ENCODE results near the gene ABHD16A. TPM values are rescaled to one million over a fixed set of nuclear protein-coding genes. Genes with fewer than 3 reads are reported as not detected.

The ABHD16A gene
- total RNA-seq, 1 donor from 2014 or later, result 120 TPM

GRCh38 chr6:31691564-31692108, 11.5 kb downstream of the ABHD16A start:
- Mint-ChIP-seq H3K4me3 (ENCODE audit: unreplicated experiment) (no peak overlapping the region), H3K9me3 (ENCODE audit: unreplicated experiment) (peaks cover 1% of the 10 kb centered on the region), H3K36me3 (ENCODE audit: unreplicated experiment) (no peaks in the 10 kb centered on the region), H3K27me3 (ENCODE audit: unreplicated experiment) (no peaks in the 10 kb centered on the region), H3K4me1 (ENCODE audit: low read depth, unreplicated experiment) (no peaks in the 10 kb centered on the region), H3K27ac (ENCODE audit: unreplicated experiment) (no peak overlapping the region)
- no peak for DNase-seq
- TF ChIP-seq, protein P1, sequence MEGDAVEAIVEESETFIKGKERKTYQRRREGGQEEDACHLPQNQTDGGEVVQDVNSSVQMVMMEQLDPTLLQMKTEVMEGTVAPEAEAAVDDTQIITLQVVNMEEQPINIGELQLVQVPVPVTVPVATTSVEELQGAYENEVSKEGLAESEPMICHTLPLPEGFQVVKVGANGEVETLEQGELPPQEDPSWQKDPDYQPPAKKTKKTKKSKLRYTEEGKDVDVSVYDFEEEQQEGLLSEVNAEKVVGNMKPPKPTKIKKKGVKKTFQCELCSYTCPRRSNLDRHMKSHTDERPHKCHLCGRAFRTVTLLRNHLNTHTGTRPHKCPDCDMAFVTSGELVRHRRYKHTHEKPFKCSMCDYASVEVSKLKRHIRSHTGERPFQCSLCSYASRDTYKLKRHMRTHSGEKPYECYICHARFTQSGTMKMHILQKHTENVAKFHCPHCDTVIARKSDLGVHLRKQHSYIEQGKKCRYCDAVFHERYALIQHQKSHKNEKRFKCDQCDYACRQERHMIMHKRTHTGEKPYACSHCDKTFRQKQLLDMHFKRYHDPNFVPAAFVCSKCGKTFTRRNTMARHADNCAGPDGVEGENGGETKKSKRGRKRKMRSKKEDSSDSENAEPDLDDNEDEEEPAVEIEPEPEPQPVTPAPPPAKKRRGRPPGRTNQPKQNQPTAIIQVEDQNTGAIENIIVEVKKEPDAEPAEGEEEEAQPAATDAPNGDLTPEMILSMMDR (IDR thresholded peaks at IDR 0.05; ENCODE audit: partially characterized antibody, unreplicated experiment), result no peak

DNA sequence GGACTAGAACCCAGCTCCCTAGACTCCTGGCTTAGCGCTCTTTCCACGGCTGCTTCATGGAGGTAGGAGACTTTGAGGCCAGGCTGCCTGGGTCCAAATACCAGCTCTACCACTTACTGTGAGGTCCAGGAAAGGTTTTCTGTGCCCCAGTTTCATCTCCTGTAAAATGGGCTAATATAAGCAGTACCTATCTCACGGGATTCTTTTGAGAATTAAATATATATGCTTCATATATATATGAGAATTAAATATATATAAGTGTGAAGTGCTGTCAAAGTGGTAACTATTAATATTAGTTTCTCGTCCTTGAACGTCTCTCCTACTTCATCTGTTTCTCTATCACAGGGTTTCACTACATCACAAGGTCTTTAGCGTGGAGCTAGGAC, 12.1 kb downstream of the ABHD16A start:
- Mint-ChIP-seq H3K36me3 (ENCODE audit: unreplicated experiment) (no peaks in the 10 kb centered on the region), H3K27ac (ENCODE audit: unreplicated experiment) (no peak overlapping the region), H3K27me3 (ENCODE audit: unreplicated experiment) (peaks cover 3% of the 10 kb centered on the region), H3K4me3 (ENCODE audit: unreplicated experiment) (no peak overlapping the region), H3K4me1 (ENCODE audit: low read depth, unreplicated experiment) (no peaks in the 10 kb centered on the region), H3K9me3 (ENCODE audit: unreplicated experiment) (peaks cover 1% of the 10 kb centered on the region)
- no peak for DNase-seq
- TF ChIP-seq, protein P1 (IDR thresholded peaks at IDR 0.05; ENCODE audit: partially characterized antibody, unreplicated experiment), result no peak

DNA sequence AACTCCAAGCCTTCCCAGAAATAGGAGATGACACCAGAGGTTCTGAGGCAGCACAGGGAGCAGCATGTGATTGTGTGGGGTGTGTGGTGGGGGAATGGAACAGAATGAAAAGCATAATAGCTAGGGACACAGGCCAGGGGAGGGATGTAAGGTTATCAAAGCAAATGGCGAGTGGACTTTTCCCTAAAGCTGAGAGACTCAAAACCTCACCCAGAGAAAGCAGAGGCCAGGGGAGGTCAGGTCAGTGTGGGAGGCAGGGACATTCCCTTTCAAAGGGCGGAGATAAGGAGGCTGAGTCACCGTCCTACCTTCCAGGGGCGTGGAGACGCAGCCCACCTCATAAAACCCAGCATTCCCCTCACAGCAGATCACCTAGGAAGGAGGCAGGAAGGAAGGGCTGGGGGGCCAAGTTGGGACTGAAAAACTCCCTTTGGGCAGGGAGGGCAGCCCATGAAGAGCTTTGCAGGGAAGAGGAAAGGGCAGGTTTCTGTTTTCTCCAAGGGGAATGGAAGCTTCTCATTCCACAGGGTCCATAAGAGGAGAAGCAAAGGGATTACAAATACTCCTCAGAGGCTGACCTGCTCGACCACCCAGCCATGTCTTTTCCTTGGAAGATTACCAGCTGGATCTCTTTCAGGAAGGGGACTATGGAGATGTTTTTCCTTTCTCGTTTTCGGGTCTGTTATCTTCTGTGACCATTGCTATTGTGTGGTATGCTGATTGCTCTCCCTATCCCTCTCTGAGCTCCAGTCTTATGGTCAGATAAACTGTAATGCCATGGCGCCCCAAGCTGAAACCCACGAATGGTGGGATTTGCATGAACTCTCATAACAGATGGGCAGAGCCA, 12.7 kb downstream of the ABHD16A start:
- H3K9me3 Mint-ChIP-seq (ENCODE audit: unreplicated experiment), result peaks cover 4% of the 10 kb centered on the region
- no peaks in the 10 kb centered on the region for H3K36me3 Mint-ChIP-seq (ENCODE audit: unreplicated experiment)
- no peak overlapping the region for H3K27ac Mint-ChIP-seq (ENCODE audit: unreplicated experiment)
- no peaks in the 10 kb centered on the region for H3K4me1 Mint-ChIP-seq (ENCODE audit: low read depth, unreplicated experiment)
- no peak overlapping the region for H3K4me3 Mint-ChIP-seq (ENCODE audit: unreplicated experiment)
- peaks cover 3% of the 10 kb centered on the region for H3K27me3 Mint-ChIP-seq (ENCODE audit: unreplicated experiment)
- DNase-seq, result no peak
- TF ChIP-seq, protein P1 (IDR thresholded peaks at IDR 0.05; ENCODE audit: partially characterized antibody, unreplicated experiment), result no peak

GRCh38 chr6:31689249-31690110, 13.6 kb downstream of the ABHD16A start:
- H3K4me1 Mint-ChIP-seq (ENCODE audit: low read depth, unreplicated experiment), result no peaks in the 10 kb centered on the region
- H3K9me3 Mint-ChIP-seq (ENCODE audit: unreplicated experiment), result peaks cover 4% of the 10 kb centered on the region
- H3K36me3 Mint-ChIP-seq (ENCODE audit: unreplicated experiment), result no peaks in the 10 kb centered on the region
- no peak for DNase-seq
- TF ChIP-seq, protein P1 (IDR thresholded peaks at IDR 0.05; ENCODE audit: partially characterized antibody, unreplicated experiment), result peak; percentile 40
- H3K27ac Mint-ChIP-seq (ENCODE audit: unreplicated experiment), result peak overlapping the region; percentile 33
- H3K4me3 Mint-ChIP-seq (ENCODE audit: unreplicated experiment), result no peak overlapping the region
- peaks cover 3% of the 10 kb centered on the region for H3K27me3 Mint-ChIP-seq (ENCODE audit: unreplicated experiment)

Data from glutamatergic neuron (in vitro differentiated cells).